Right renal pelvis (tissue), 4 donors: ENCODE results near the gene HEXD. TPM values are rescaled to one million over a fixed set of nuclear protein-coding genes. Genes with fewer than 3 reads are reported as not detected.

ENCODE experiments used
- DNase-seq, 4 donors: peaks; one replicate each; pipeline ENCODE4 v3.0.0-alpha.2; 2013; ENCODE audit warnings: low read depth in 4 of 4, low spot score in 3 of 4, missing footprints in 1 of 4
- polyA plus RNA-seq, 4 donors: library from polyadenylated mRNA; unstranded; fragments of 120-200 nt; gene quantifications; one replicate each; pipeline ENCODE4 v1.2.1, GENCODE V29; 2013; ENCODE audit not compliant: insufficient read length in 4 of 4

Gene HEXD
- polyA plus RNA-seq, 4 donors: 28.7 to 48.5 (median 37.7) TPM

DNA sequence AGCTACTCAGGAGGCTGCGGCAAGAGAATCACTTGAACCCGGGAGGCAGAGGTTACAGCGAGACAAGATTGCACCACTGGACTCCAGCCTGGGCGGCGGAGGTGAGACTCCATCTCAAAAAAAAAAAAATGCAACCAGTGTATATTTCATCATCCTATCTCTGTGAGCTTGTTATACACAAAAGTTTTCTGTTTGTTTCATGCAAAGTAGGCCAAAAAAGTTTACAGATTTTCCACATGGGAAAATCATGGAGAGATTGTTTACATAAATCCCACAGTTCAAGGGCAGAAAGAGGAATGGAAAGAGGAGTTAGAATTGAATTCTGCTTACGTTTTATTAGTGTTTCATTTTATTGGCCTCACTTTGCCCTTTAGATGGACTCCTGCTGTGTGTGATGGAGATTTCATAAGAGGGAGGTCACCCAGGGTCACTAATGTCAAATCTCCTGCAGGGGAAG is 65.1 kb downstream of the HEXD start:
- DNase-seq: no peak

- DNase-seq: no peak
Measured at GRCh38 chr17:82483836-82484235, 65.7 kb downstream of the HEXD start.

DNA sequence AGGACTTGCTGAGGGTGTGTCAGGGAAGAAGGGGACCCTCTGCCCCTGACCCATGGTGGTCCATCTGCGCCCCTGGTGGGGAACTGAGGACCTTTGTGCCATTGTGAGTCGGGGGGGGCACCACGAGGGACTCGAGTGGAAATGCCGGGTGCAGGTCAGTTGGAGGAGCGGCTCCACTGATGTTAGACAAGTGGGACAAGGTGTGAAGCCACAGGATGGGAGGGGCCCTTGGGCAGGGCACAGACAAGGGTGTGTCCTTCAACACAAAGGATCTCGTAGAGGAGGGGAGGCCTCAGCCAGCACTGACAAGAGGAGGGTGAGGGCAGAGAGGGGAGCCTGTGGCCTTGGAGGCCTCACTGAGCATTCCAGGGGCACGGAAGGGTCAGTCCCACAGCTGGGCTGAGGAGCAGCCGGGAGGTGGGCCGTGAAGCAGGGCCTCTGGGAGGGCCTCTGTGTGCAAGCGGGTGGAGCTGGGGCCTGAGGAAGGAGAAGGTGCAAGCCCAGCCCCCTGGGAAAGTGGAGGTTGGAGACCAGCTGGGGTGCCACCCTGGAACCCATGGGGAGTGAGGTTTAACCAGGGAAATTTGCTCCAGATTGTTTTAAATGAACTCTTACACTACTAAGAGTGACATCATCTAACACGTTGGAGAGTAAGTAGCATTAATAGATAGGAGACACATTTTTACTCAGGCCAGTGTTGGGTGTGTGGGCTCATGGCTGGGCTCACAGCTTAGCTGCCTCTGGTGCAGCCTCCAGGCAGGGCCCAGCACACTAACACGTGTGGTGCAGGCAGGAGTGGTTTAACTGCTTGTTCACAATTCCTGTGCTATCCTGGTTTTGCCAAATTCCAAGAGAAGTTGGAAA is 68.3 kb downstream of the HEXD start:
- DNase-seq: no peak

DNA sequence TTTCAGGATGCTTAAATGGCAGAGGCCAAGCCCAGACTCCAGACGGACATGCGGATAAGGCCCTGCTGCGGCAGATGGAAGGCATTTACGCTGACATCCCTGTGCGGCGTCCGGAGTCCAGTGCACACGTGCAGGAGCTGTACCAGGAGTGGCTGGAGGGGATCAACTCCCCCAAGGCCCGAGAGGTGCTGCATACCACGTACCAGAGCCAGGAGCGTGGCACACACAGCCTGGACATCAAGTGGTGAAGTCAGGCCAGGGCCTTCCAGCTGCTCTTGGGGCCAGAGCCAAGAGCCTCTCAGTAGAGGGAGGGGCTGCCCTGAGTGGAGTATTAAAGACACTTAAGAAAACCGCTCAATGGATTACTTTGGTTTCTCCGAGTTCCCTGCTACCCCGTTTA is 69.8 kb downstream of the HEXD start:
- DNase-seq: no peak

DNA sequence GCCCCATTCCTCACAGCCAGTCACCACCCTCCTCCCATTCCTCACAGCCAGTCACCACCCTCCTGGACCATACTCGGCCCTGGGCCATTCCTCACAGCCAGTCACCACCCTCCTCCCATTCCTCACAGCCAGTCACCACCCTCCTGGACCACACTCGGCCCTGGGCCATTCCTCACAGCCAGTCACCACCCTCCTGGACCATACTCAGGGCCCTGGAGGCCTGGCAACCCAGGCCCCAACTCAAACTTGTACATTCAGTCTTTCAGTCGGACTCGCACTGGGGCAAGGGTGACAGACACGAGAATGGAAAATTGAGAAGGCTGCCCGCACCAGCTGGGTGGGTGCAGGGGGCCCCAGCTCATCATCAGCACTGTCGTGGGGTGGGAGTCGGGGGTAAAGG is 71.0 kb downstream of the HEXD start:
- DNase-seq: no peak

- DNase-seq: no peak
Measured at GRCh38 chr17:82489851-82490511, 71.8 kb downstream of the HEXD start.

DNA sequence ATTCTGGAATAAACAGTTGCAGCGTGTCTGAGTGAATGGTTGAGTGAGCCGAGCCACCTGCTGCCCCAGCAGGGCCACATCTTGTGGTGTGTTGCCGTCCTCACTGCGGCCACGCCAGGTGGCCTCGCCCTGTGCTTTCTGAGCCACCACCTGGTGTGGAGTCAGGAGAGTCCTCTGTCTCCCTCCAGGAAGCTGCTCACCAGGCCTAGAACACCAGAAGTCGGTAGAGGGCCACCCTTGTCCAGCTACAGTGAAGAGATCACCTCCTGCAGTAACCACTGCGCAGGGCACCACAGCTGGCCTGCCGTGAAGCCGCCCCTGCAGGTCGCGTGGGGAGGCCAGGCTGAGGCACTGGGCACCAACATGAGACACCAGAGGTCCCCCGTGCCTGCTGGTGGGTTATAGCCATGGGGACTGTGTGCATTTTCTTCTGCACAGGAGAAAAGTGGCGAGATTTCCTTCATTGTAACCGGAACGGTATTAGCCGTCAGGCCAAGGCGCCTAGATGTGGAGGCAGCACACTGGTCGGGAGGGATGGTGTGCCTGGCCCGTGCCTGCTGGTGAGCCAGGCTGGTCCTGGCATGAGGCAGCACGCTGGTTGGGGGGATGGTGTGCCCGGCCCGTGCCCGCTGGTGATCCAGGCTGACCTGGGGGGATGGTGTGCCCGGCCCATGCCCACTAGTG is 72.5 kb downstream of the HEXD start:
- DNase-seq: no peak

- no peak for DNase-seq
Measured at GRCh38 chr17:82491196-82491530, 73.0 kb downstream of the HEXD start.

DNA sequence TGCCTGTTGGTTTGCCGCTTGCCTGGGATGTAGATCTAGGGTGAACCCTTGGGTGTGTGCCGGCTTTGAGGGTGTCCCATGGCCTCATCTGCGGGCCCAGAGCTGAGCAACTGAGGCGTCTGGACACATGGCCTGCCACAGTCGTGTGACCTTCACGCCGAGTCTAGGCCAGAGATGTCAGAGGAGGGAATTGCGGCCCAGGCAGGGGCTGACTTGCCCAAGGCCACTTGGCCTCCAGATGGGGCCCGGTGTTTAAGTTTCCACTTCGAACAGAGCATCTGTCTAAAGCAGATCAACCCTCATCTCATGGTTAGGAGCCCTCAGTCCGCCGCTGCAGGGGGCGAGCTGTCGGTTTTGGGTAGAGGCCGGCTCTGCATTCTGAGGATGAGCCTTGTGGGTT is 73.4 kb downstream of the HEXD start:
- no peak for DNase-seq

Other genes with a start within 250 kb of the HEXD start
- gene CCDC57, start 205.5 kb upstream of the HEXD start, polyA plus RNA-seq: 10 to 100 TPM; 34.6 to 52.4 (median 44.5) TPM
- gene SLC16A3, start 189.3 kb upstream of the HEXD start, polyA plus RNA-seq: 10 to 100 TPM in 1 of 4 donors, 1 to 10 TPM in 3; 8.0 to 23.1 (median 9.1) TPM
- 100 to 1,000 TPM; 112 to 135 (median 122) TPM for gene CSNK1D, start 144.6 kb upstream of the HEXD start, polyA plus RNA-seq
- under 1 TPM; 0.19 to 0.72 (median 0.54) TPM for gene CD7, start 100.7 kb upstream of the HEXD start, polyA plus RNA-seq
- gene SECTM1, start 84.6 kb upstream of the HEXD start, polyA plus RNA-seq: 1 to 10 TPM; 1.3 to 2.4 (median 1.5) TPM
- under 1 TPM in 1 of 4 donors, not detected in 3; 0.06 TPM for gene TEX19, start 59.1 kb upstream of the HEXD start, polyA plus RNA-seq
- under 1 TPM; 0.30 to 0.70 (median 0.43) TPM for gene UTS2R, start 46.6 kb upstream of the HEXD start, polyA plus RNA-seq
- gene OGFOD3, start 239 bp downstream of the HEXD start, polyA plus RNA-seq: 10 to 100 TPM; 21.5 to 30.3 (median 23.9) TPM
- 10 to 100 TPM; 40.5 to 53.5 (median 50.5) TPM for gene CYBC1, start 32.4 kb downstream of the HEXD start, polyA plus RNA-seq
- gene NARF, start 40.4 kb downstream of the HEXD start, polyA plus RNA-seq: 10 to 100 TPM; 73.4 to 77.4 (median 74.8) TPM
- 10 to 100 TPM; 39.9 to 45.0 (median 41.7) TPM for gene FOXK2, start 101.4 kb downstream of the HEXD start, polyA plus RNA-seq
- 100 to 1,000 TPM; 100 to 112 (median 109) TPM for gene WDR45B, start 230.1 kb downstream of the HEXD start, polyA plus RNA-seq